Astrocyte (in vitro differentiated cells and primary cell): ENCODE measurements around the gene DUSP14. TPM values are rescaled to one million over a fixed set of nuclear protein-coding genes. Genes with fewer than 3 reads are reported as not detected.
A peak's percentile ranks its signal among the peaks of the same experiment; 100 is the strongest.

Source experiments
- DNase-seq: peaks from one replicate; pipeline ENCODE4 v3.0.0-alpha.2; 2010; ENCODE audit warnings: low read depth
- FAIRE-seq: peaks from 2 replicates; lab custom pipeline; 2011; peaks lifted over from hg19 to GRCh38; lab: Jason Lieb, UNC
- H2AFZ ChIP-seq: 2 replicates; pipeline ENCODE4 v1.6.0; 2012; ENCODE audit warnings: low read depth, low read length, inconsistent platforms
- H3K27ac ChIP-seq: 2 replicates; pipeline ENCODE4 v1.5.1; 2011; ENCODE audit warnings: low read depth, low read length, inconsistent platforms
- H3K27me3 ChIP-seq: 2 replicates; pipeline ENCODE4 v1.6.0; 2011; ENCODE audit warnings: low read length, inconsistent platforms; ENCODE audit not compliant: insufficient read depth
- H3K36me3 ChIP-seq: 2 replicates; pipeline ENCODE4 v1.5.1; 2011; ENCODE audit warnings: low read length, inconsistent platforms; ENCODE audit not compliant: insufficient read depth
- H3K4me1 ChIP-seq: 2 replicates; pipeline ENCODE4 v1.5.1; 2011; ENCODE audit warnings: low read length, inconsistent platforms; ENCODE audit not compliant: insufficient read depth
- H3K4me2 ChIP-seq: 2 replicates; pipeline ENCODE4 v1.6.0; 2012; ENCODE audit warnings: low read length, inconsistent platforms
- H3K4me3 ChIP-seq: 2 replicates; pipeline ENCODE4 v1.5.1; 2011; ENCODE audit warnings: low read depth, mild to moderate bottlenecking, low read length, inconsistent platforms; ENCODE audit not compliant: insufficient read depth
- H3K79me2 ChIP-seq: 2 replicates; pipeline ENCODE4 v1.6.0; 2012; ENCODE audit warnings: mild to moderate bottlenecking, low read length, inconsistent platforms; ENCODE audit not compliant: insufficient read depth
- H3K9ac ChIP-seq: 2 replicates; pipeline ENCODE4 v1.6.0; 2012; ENCODE audit warnings: mild to moderate bottlenecking, low read length, inconsistent platforms
- H3K9me3 ChIP-seq: 2 replicates; pipeline ENCODE4 v1.5.1; 2012; ENCODE audit warnings: low read depth, mild to moderate bottlenecking, low read length, inconsistent platforms; ENCODE audit not compliant: insufficient read depth
- H4K20me1 ChIP-seq: 2 replicates; pipeline ENCODE4 v1.6.0; 2012; ENCODE audit warnings: low read length, inconsistent platforms; ENCODE audit not compliant: insufficient read depth
- H3K27ac Mint-ChIP-seq: one replicate; pipeline ENCODE4 v1.8.0; 2021; ENCODE audit warnings: mild to moderate bottlenecking, mixed read lengths; ENCODE audit not compliant: unreplicated experiment
- H3K27me3 Mint-ChIP-seq: one replicate; pipeline ENCODE4 v1.8.0; 2021; ENCODE audit warnings: low read depth, mixed read lengths; ENCODE audit not compliant: unreplicated experiment
- H3K36me3 Mint-ChIP-seq: one replicate; pipeline ENCODE4 v1.8.0; 2021; ENCODE audit warnings: low read depth, mixed read lengths; ENCODE audit not compliant: unreplicated experiment
- H3K4me1 Mint-ChIP-seq: one replicate; pipeline ENCODE4 v1.8.0; 2021; ENCODE audit warnings: low read depth, mixed read lengths; ENCODE audit not compliant: unreplicated experiment
- H3K4me3 Mint-ChIP-seq: one replicate; pipeline ENCODE4 v1.8.0; 2021; ENCODE audit warnings: mild to moderate bottlenecking, moderate library complexity, mixed read lengths; ENCODE audit not compliant: unreplicated experiment
- H3K9me3 Mint-ChIP-seq: one replicate; pipeline ENCODE4 v1.8.0; 2021; ENCODE audit warnings: mild to moderate bottlenecking, mixed read lengths; ENCODE audit not compliant: unreplicated experiment
- CTCF ChIP-seq: IDR thresholded peaks from 2 replicates; pipeline ENCODE4 v1.5.1; 2011; ENCODE audit warnings: low read depth, mild to moderate bottlenecking, inconsistent platforms, low read length, moderate library complexity; ENCODE audit not compliant: insufficient read depth
- EZH2 ChIP-seq: IDR thresholded peaks from 2 replicates; pipeline ENCODE4 v1.6.1; 2012; ENCODE audit warnings: mild to moderate bottlenecking, low read length, inconsistent platforms; ENCODE audit not compliant: insufficient read depth
- total RNA-seq: library from RNA; stranded (reverse); gene quantifications from 2 replicates; pipeline ENCODE4 v1.2.1, GENCODE V29; 2021

The DUSP14 gene
- total RNA-seq, 1 donor from 2014 or later = 69.1 TPM

DNA sequence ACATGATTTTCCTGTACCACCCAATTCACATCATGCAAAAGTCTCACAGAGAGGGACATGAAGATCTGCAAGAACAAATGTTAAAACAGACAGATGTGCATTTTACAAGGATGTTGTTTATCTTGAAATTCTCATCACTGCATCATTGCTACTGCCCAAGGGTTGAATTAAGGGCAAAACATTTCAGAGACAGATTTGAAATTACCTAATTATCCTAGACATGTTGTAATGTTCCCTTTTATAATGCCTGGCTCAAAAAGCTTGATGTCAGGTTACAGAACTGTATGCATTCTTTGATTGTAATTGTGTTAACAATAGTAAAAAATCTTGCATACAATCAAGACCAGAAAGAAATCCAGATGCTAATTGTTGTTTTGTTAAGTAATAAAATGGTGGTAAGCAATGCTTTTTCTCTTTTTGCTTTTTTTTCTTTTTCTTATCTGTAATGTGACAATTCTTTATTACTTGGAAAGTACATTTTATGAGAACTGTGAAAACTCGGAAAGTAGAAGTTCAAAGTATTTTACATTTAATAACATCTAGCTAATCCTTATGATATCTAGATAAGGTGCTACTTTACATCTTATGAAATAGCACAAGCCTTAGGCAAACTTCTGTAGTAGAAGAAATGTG is 3.6 kb upstream of the DUSP14 start:
- Mint-ChIP-seq H3K4me1 (peaks cover 24% of the 10 kb centered on the region), H3K9me3 (no peaks in the 10 kb centered on the region), H3K4me3 (no peak overlapping the region), H3K27ac (peak overlapping the region; percentile 2), H3K27me3 (no peaks in the 10 kb centered on the region), H3K36me3 (peaks cover 5% of the 10 kb centered on the region)
- TF ChIP-seq CTCF (no peak), EZH2 (no peak)
- no peak overlapping the region for H2AFZ ChIP-seq
- no peaks in the 10 kb centered on the region for H3K36me3 ChIP-seq
- no peak overlapping the region for H3K4me3 ChIP-seq
- FAIRE-seq = no peak
- peaks cover 8% of the 10 kb centered on the region for H4K20me1 ChIP-seq
- H3K4me2 ChIP-seq = no peak overlapping the region
- H3K9ac ChIP-seq = no peak overlapping the region
- peaks cover 11% of the 10 kb centered on the region for H3K79me2 ChIP-seq
- H3K9me3 ChIP-seq = no peaks in the 10 kb centered on the region
- DNase-seq = no peak
- no peak overlapping the region for H3K27ac ChIP-seq
- no peaks in the 10 kb centered on the region for H3K27me3 ChIP-seq
- H3K4me1 ChIP-seq = peaks cover 30% of the 10 kb centered on the region

DNA sequence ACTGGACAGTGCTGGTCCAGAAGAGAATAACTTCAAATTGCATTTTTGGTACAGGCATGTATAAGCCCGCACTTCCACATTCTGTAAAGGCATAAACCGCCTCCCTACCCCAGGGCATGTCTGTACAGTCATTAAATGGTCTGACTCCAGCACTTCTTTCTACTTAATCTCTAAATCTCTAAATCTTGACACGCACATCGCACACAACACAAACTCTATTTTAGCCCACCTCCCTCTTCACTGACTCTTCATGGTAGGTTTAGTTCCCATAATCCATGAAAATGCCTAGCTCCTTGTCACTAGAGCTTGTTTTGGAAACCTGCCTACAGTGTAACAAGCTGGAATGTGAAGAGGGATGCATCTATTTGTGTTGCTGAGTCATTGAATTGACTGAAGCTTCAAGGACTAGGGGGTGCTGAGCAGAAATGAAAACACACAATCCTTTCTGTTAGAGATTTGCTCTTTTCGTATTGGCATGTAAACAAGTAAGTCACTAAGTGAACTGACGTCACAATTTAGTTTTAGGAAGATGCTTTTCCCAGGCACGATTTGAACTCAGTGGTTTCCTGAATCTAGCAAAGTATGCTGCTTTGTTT is 1.6 kb upstream of the DUSP14 start:
- Histone ChIP-seq H3K36me3 (no peaks in the 10 kb centered on the region), H3K4me1 (peaks cover 32% of the 10 kb centered on the region), H3K27ac (peak overlapping the region; percentile 95), H3K9ac (peak overlapping the region; percentile 93), H3K79me2 (peaks cover 31% of the 10 kb centered on the region), H4K20me1 (peaks cover 11% of the 10 kb centered on the region), H2AFZ (no peak overlapping the region), H3K4me2 (peak overlapping the region; percentile 99), H3K9me3 (no peaks in the 10 kb centered on the region), H3K27me3 (no peaks in the 10 kb centered on the region), H3K4me3 (peak overlapping the region; percentile 74)
- peaks cover 23% of the 10 kb centered on the region for H3K4me1 Mint-ChIP-seq
- no peaks in the 10 kb centered on the region for H3K27me3 Mint-ChIP-seq
- no peak for FAIRE-seq
- peak overlapping the region; percentile 92 for H3K4me3 Mint-ChIP-seq
- peak; percentile 98 for DNase-seq
- peaks cover 5% of the 10 kb centered on the region for H3K36me3 Mint-ChIP-seq
- no peaks in the 10 kb centered on the region for H3K9me3 Mint-ChIP-seq
- peak overlapping the region; percentile 90 for H3K27ac Mint-ChIP-seq
- TF ChIP-seq EZH2 (no peak), CTCF (no peak)

DNA sequence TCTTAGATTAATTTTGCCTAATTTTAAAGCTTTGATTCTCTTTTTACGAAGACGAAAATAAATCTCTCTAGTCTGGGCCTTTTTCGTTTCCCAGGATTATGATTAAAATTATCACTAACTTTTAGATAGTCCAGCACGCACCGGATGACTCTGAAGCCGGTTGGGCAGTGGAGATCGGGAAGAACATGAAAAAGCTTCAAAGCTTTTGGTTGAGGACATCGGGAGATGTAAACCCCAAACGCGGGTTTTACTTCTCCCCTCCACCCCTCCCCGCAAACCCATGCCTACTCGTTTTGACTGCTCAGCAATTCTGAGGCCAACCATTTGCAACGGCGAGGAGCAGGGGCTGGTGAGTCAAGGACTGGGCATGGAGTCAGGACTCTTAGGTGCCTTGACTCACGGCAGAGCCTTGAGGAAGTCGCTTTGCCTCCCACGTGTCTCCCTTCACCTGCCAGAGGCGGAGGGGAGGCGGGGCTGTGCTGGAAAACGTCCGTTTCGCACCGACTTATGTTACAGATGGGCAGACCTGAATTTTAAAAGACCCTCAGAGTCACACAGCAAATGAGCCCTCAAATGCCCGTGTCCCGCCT is 989 bp upstream of the DUSP14 start:
- no peaks in the 10 kb centered on the region for H3K9me3 ChIP-seq
- H3K4me1 Mint-ChIP-seq = peaks cover 23% of the 10 kb centered on the region
- H3K4me3 ChIP-seq = peak overlapping the region; percentile 74
- no peaks in the 10 kb centered on the region for H3K27me3 ChIP-seq
- TF ChIP-seq EZH2 (no peak), CTCF (no peak)
- peak overlapping the region; percentile 99 for H3K4me2 ChIP-seq
- peak overlapping the region; percentile 68 for H2AFZ ChIP-seq
- FAIRE-seq (no peak), DNase-seq (peak; percentile 94)
- H4K20me1 ChIP-seq = peaks cover 13% of the 10 kb centered on the region
- peak overlapping the region; percentile 90 for H3K27ac Mint-ChIP-seq
- peaks cover 33% of the 10 kb centered on the region for H3K79me2 ChIP-seq
- peaks cover 30% of the 10 kb centered on the region for H3K4me1 ChIP-seq
- peaks cover 4% of the 10 kb centered on the region for H3K36me3 Mint-ChIP-seq
- no peaks in the 10 kb centered on the region for H3K36me3 ChIP-seq
- H3K9ac ChIP-seq = peak overlapping the region; percentile 93
- no peaks in the 10 kb centered on the region for H3K27me3 Mint-ChIP-seq
- H3K27ac ChIP-seq = peak overlapping the region; percentile 95
- peak overlapping the region; percentile 92 for H3K4me3 Mint-ChIP-seq
- H3K9me3 Mint-ChIP-seq = no peaks in the 10 kb centered on the region
